Heart left ventricle (tissue), 13 donors: ENCODE data around the gene TNFAIP2.

ENCODE experiments used
- POLR2A ChIP-seq, 2 donors: fragments of 450-650 bp; IDR thresholded peaks; one replicate each; pipeline ENCODE4 v1.6.1; 2017; ENCODE audit warnings: antibody characterized with exemption in 2 of 2, mild to moderate bottlenecking in 2 of 2, moderate library complexity in 2 of 2
- TF ChIP-seq, protein P1 (sequence below), 12 donors: fragments of 200-600 bp; sonication (generic) in 4 of 12; IDR thresholded peaks; one replicate each; pipeline versions ENCODE4 v1.5.0 to v1.8.0; 2018 to 2022; ENCODE audit warnings: antibody characterized with exemption in 12 of 12, mild to moderate bottlenecking in 5 of 12
- donor health status: ischemic (EF 13 %, LVEDD 7.1; RV severe dilation, severe dysfunction).
- donor health status: DM: no; HTN: yes; CAD: no.
- donor health status: DM: no; HTN: no; CAD: no.
- donor health status: ischemic (EF 25% LVEDD 6.9; RV normal size, moderate dysfunction).
- donor health status: ischemic (EF 25% LVEDD 5.7; RV mildly dilated, moderate dysfunction).
- donor health status: ischemic (EF 35%, LVEDD 5.7; RV mildly dilated, moderate dysfunction).
- donor health status: nonischemic (EF 11% LVEDD 7.7; RV severe dilation, severe dysfunction).
- donor health status: DM: yes; HTN: yes; CAD: no.
- donor health status: PGD.
- donor health status: ischemic (EF 29% LVEDD 5.4; RV normal size, mild dysfunction).
- donor health status: nonischemic (EF 23%, LVEDD 6.1; RV moderate dilation, normal function).

DNA sequence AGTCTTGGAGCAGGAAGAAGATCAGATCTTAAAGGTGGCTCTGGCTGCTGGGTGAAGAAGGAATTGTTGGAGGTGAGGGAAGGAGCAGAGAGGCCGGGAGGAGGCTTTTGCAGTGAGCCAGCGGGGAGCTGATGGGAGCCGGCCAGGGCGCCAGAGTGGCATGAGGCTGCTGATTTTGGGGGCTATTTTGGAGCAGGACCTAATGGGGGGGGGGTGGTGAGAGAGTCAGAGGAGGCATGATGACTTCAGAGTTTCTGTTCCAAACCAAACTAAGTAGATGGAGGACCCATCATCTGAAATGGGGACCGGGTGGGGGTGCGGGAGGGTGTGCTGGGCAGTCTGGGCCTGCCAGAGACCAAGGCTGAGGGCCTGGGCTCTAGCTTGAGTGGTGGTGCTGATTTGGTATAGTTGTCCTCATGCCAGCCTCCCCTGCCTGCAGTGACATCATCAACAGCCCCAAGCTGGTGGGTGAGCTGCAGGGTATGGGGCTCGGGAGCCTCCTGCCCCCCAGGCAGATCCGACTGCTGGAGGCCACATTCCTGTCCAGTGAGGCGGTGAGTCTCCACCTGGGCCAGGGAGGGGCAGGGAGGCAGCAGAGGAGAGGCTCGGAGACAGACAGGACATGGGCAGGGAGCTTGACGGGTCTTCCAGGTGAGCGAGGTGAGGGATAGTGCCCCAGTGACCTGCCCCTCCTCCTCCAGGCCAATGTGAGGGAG is 6.2 kb downstream of the TNFAIP2 start:
- TF ChIP-seq, protein P1, sequence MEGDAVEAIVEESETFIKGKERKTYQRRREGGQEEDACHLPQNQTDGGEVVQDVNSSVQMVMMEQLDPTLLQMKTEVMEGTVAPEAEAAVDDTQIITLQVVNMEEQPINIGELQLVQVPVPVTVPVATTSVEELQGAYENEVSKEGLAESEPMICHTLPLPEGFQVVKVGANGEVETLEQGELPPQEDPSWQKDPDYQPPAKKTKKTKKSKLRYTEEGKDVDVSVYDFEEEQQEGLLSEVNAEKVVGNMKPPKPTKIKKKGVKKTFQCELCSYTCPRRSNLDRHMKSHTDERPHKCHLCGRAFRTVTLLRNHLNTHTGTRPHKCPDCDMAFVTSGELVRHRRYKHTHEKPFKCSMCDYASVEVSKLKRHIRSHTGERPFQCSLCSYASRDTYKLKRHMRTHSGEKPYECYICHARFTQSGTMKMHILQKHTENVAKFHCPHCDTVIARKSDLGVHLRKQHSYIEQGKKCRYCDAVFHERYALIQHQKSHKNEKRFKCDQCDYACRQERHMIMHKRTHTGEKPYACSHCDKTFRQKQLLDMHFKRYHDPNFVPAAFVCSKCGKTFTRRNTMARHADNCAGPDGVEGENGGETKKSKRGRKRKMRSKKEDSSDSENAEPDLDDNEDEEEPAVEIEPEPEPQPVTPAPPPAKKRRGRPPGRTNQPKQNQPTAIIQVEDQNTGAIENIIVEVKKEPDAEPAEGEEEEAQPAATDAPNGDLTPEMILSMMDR (IDR thresholded peaks at IDR 0.05) = no peak
- TF ChIP-seq POLR2A (IDR thresholded peaks at IDR 0.05) = no peak
